Measurements from ENCODE around the gene STX8.
A peak's percentile ranks its signal among the peaks of the same experiment; 100 is the strongest.
"Not testable (repeated sequence)": the region's sequence is repeated elsewhere in the genome, so short reads cannot be mapped to it uniquely, and the experiment has no call there.

STX8 gene

DNA sequence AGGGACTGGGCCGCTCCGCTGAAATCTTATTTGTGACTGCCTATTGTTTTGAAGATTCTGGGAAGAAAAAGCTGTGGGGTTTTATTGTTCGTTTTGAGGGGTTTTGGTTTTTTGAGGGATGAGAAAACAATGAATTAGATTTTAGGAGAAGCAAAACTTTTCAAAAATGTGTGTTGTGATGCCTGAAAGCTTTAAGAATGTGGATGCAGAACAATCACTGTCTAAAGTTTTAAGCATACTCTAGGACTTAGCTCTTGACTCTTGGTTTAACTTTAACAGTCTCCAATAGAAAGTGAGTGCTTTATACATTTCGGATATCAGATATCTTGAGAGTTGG, 1.7 kb upstream of the STX8 start:
- DNase-seq = no peak
- TF ChIP-seq, protein P1, sequence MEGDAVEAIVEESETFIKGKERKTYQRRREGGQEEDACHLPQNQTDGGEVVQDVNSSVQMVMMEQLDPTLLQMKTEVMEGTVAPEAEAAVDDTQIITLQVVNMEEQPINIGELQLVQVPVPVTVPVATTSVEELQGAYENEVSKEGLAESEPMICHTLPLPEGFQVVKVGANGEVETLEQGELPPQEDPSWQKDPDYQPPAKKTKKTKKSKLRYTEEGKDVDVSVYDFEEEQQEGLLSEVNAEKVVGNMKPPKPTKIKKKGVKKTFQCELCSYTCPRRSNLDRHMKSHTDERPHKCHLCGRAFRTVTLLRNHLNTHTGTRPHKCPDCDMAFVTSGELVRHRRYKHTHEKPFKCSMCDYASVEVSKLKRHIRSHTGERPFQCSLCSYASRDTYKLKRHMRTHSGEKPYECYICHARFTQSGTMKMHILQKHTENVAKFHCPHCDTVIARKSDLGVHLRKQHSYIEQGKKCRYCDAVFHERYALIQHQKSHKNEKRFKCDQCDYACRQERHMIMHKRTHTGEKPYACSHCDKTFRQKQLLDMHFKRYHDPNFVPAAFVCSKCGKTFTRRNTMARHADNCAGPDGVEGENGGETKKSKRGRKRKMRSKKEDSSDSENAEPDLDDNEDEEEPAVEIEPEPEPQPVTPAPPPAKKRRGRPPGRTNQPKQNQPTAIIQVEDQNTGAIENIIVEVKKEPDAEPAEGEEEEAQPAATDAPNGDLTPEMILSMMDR (IDR thresholded peaks at IDR 0.05; ENCODE audit: low read depth, low read length) = no peak
- H3K9me3 ChIP-seq (ENCODE audit: severe bottlenecking) = no peaks in the 10 kb centered on the region
- H3K27me3 ChIP-seq (ENCODE audit: insufficient read depth, low read depth, severe bottlenecking) = no peaks in the 10 kb centered on the region
- no peak overlapping the region for H3K27ac ChIP-seq
- no peaks in the 10 kb centered on the region for H3K36me3 ChIP-seq
- no peak overlapping the region for H3K4me3 ChIP-seq (ENCODE audit: low read depth, low read length)

DNA sequence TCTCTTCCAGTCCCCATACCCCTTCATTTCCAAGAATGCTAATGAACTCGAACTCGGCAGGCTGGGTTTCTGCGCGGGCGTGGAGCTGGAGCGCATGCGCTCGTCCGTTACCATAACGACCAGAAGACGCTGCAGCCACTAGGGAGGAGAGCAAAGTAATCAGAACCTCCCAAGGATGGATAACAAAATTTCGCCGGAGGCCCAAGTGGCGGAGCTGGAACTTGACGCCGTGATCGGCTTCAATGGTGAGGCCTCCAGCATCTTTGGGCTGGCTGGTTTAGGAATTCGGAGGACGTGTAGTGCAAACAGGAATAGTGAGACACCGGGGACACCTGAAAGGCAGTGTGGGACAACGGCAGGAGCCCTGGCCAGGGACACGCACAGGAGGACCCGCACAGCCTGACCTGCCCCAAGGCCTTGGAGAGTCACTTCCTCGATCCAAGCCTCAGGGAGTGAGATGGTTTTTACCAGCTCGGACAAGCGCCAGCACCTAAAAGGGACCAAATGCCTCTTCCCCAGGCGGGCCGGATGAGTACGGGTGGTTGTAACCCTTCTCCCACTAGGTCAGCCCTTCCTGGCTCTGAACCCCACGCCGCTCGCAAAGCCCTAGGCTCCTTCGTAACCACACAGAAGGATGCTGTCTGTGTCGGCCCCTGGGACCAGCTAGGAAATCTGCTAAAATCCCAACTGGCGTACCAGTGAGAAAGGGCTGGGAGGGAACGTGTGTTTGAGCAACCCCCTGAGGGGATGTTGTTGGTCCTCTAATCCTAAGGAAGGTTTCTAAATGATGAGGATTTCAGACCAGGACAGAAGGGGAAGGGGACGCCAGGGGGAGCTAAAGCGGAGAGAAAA, 1.1 kb upstream of the STX8 start, which contains the start of gene CFAP52:
TSS of gene CFAP52 (plus strand) at position 122 of the 852 bp plus-strand sequence. CDS start at position 176, 54 bp downstream.
- peak; percentile 80 for DNase-seq
- Histone ChIP-seq H3K4me3 (ENCODE audit: low read depth, low read length) (peak within 1 kb of the TSS; percentile 96), H3K27ac (peak within 1 kb of the TSS; percentile 75), H3K36me3 (no peaks in the 10 kb centered on the region), H3K9me3 (ENCODE audit: severe bottlenecking) (no peaks in the 10 kb centered on the region), H3K27me3 (ENCODE audit: insufficient read depth, low read depth, severe bottlenecking) (no peaks in the 10 kb centered on the region)
- TF ChIP-seq, protein P1 (IDR thresholded peaks at IDR 0.05; ENCODE audit: low read depth, low read length) = peak; percentile 65

DNA sequence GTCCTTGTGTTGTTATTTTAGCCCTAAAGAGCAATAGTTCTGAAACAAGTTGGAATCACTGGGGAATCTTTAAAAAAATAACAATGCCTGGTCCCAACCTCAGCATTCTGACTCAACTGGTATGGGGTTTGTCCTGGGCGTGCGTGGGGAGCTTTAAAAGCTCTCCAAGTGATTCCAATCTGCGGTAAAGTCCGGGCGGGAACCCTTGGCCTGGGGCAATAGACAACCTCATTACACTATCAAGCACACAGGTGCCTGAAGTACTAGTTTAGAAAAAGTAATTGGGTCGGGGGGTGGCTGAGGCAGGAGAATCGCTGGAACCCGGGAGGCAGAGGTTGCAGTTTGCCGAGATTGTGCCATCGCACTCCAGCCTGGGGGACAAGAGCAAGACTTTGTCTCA, 4.4 kb downstream of the STX8 start:
- H3K27me3 ChIP-seq (ENCODE audit: insufficient read depth, low read depth, severe bottlenecking) = no peaks in the 10 kb centered on the region
- DNase-seq = no peak
- H3K36me3 ChIP-seq = no peaks in the 10 kb centered on the region; the same call in 1 of the 2 replicates
- no peaks in the 10 kb centered on the region for H3K9me3 ChIP-seq (ENCODE audit: severe bottlenecking)
- H3K27ac ChIP-seq = no peak overlapping the region
- TF ChIP-seq, protein P1 (IDR thresholded peaks at IDR 0.05; ENCODE audit: low read depth, low read length) = no peak
- H3K4me3 ChIP-seq (ENCODE audit: low read depth, low read length) = no peak overlapping the region

DNA sequence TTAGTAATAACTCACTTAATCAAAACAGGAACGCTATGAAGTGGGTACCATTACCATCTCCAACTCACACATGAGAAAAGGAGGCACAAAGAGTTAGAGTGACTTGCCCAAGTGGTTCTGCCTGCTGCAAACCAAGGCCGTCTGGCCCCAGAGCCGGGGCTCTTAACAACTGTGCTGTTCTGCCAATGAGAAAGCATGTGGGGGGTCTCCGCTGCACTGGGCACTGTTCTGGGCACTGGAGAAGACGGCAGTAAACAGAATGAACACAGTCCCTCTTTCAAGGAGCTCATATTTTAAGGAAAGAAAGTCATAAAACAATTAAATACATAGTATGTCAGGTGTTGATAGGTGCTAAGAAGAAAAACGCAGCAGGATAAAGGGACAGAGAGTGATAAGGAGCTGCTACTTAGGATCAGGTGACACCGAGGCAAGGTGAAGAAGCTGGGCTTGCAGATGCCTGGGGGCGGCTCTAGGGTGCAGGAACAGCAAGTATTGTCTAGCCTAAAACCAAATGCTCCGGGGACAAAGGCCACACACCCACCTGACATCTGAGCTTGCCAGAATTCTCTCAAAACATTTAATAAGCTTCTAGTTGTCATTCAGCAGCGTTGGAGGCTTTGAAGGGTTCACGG, 6.5 kb downstream of the STX8 start:
- H3K9me3 ChIP-seq (ENCODE audit: severe bottlenecking) = no peaks in the 10 kb centered on the region
- no peak overlapping the region for H3K4me3 ChIP-seq (ENCODE audit: low read depth, low read length)
- H3K36me3 ChIP-seq = no peaks in the 10 kb centered on the region; the same call in 1 of the 2 replicates
- no peak for DNase-seq
- no peak overlapping the region for H3K27ac ChIP-seq
- TF ChIP-seq, protein P1 (IDR thresholded peaks at IDR 0.05; ENCODE audit: low read depth, low read length) = no peak
- no peaks in the 10 kb centered on the region for H3K27me3 ChIP-seq (ENCODE audit: insufficient read depth, low read depth, severe bottlenecking)

DNA sequence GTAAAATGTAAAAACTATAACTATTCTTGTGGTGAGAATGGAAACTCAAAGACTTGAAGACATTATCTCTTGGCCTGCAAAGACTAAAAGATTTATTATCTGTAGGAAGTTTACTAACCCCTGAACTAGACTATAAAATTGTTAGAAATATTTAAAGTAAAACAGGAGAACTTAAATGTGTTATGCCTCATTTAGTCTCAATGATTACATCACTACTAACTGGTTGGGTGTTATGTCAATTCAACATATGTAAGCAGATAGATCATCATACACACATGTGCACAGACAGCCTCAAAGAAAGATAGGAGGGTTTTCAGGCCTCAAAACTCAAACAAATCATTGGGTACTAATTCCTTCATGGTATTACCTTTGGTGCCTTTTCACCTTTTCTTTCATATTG, 7.6 kb downstream of the STX8 start:
- TF ChIP-seq, protein P1 (IDR thresholded peaks at IDR 0.05; ENCODE audit: low read depth, low read length) = no peak
- Histone ChIP-seq H3K36me3 (no peaks in the 10 kb centered on the region; the same call in 1 of the 2 replicates), H3K27me3 (ENCODE audit: insufficient read depth, low read depth, severe bottlenecking) (no peaks in the 10 kb centered on the region), H3K4me3 (ENCODE audit: low read depth, low read length) (no peak overlapping the region), H3K27ac (no peak overlapping the region), H3K9me3 (ENCODE audit: severe bottlenecking) (no peaks in the 10 kb centered on the region)
- no peak for DNase-seq

DNA sequence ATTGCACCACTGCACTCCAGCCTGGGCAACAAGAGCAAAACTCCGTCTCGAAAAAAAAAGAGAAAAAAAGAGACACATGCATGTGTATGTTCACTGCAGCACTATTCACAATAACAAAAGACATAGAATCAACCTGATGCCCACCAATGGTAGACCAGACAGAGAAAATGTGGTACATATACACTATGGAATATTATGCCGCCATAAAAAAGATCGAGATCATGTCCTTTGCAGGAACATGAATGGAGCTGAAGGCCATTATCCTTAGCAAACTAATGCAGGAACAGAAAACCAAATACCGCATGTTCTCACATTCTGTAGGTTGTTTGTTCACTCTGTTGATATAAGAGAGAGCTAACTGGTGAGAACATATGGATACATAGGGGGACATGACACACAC, 8.9 kb downstream of the STX8 start:
- H3K27ac ChIP-seq; H3K36me3 ChIP-seq; H3K27me3 ChIP-seq (ENCODE audit: insufficient read depth, low read depth, severe bottlenecking); DNase-seq; H3K9me3 ChIP-seq (ENCODE audit: severe bottlenecking); H3K4me3 ChIP-seq (ENCODE audit: low read depth, low read length): not testable (repeated sequence)

Data from WERI-Rb-1 (cell line).